ENCODE data around the gene CDH26.

CDH26 gene

DNA sequence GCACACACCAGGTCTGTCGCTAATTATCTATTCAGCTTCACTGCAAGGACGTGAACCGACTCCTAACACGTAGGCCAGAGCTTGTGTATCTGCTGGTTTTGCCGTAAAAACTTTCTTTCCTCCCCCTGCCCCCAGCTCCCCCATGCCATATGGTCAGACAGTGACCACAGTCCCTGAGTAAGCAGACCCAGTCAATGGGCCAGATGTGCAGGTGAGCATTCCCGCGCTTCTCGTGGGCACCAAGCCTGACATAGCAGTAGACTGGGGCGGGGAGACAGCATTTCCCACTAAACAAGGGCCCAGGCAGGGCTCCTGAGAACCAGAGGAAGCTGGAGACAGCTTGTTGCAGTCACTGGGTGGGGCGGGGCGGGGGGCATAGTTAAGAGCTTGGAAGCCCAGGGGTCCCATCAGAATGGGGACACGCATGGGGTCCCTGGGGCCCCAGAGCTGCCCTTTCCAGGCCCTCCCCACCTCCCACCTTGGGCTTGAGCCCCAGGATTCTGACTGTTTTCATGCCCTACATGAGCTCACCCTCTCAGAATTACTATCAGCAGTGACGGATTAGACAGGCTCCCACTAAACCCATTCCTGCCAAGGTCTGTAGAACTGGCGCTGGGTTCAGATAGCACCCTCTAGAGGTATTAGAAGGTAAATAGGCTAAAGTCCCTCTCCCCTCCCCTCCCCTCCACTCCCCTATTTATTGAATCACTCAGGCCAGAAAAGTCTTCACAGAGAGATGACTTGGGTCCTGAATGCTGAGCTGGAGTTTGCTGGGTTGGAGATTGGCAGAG lies 51.8 kb downstream of the CDH26 start:
- no peak overlapping the region for H3K9ac ChIP-seq (ENCODE audit: low read depth in 1 of 2, low read length in 2 of 2)
- no peaks in the 10 kb centered on the region for H3K36me3 ChIP-seq (ENCODE audit: control insufficient read depth in 2 of 2, insufficient read depth in 2 of 2, low read length in 2 of 2)
- no peak overlapping the region for H3K4me3 ChIP-seq (ENCODE audit: low read length in 2 of 2)
- H3K27ac ChIP-seq (ENCODE audit: low read depth in 2 of 2, low read length in 2 of 2), result no peak overlapping the region
- H3K27me3 ChIP-seq (ENCODE audit: control insufficient read depth in 2 of 2, insufficient read depth in 2 of 2, low read length in 2 of 2), result no peaks in the 10 kb centered on the region
- no peaks in the 10 kb centered on the region for H3K4me1 ChIP-seq (ENCODE audit: control insufficient read depth in 2 of 2, insufficient read depth in 2 of 2, low read length in 2 of 2)
- H3K9me3 ChIP-seq (ENCODE audit: control insufficient read depth in 2 of 2, low read length in 2 of 2), result no peaks in the 10 kb centered on the region

DNA sequence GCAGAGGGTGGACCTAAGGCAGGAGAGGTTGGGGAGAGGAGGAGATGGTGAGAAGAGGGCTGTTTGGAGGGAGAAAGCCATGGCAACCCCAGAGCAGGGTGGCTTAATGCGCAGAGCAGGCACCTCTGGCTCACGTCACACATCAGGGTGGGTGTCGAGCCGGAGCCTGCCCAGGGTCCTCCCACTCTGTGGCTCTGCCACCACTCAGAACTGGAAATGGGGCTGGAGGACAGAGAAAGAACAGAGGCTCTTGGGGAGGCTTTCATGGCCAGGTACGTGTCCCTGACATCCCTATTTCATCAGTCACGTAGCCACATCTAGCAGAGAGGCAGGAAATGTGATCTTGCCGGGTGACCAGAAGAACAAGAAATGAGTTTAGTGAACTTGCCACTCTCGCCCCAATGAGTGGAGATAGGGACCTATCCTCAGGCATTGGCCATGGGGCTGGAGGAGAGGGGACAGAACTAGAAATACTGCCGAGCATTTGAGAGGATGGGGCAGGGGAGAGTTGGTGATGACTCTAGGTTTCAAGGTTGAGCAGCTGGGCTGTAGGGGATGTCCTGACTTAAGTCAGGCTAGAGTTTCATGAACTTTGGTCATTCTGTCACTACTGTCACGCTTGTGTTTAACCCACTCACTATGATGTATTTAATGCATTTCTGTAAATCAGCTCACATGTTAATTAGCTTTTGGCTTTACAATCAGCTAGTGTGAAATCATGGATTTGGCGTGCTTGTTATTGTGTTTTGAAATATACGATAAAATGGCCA lies 52.7 kb downstream of the CDH26 start:
- no peaks in the 10 kb centered on the region for H3K4me1 ChIP-seq (ENCODE audit: control insufficient read depth in 2 of 2, insufficient read depth in 2 of 2, low read length in 2 of 2)
- no peak overlapping the region for H3K4me3 ChIP-seq (ENCODE audit: low read length in 2 of 2)
- no peak overlapping the region for H3K27ac ChIP-seq (ENCODE audit: low read depth in 2 of 2, low read length in 2 of 2)
- no peak overlapping the region for H3K9ac ChIP-seq (ENCODE audit: low read depth in 1 of 2, low read length in 2 of 2)
- H3K9me3 ChIP-seq (ENCODE audit: control insufficient read depth in 2 of 2, low read length in 2 of 2), result no peaks in the 10 kb centered on the region
- no peaks in the 10 kb centered on the region for H3K27me3 ChIP-seq (ENCODE audit: control insufficient read depth in 2 of 2, insufficient read depth in 2 of 2, low read length in 2 of 2)
- no peaks in the 10 kb centered on the region for H3K36me3 ChIP-seq (ENCODE audit: control insufficient read depth in 2 of 2, insufficient read depth in 2 of 2, low read length in 2 of 2)

DNA sequence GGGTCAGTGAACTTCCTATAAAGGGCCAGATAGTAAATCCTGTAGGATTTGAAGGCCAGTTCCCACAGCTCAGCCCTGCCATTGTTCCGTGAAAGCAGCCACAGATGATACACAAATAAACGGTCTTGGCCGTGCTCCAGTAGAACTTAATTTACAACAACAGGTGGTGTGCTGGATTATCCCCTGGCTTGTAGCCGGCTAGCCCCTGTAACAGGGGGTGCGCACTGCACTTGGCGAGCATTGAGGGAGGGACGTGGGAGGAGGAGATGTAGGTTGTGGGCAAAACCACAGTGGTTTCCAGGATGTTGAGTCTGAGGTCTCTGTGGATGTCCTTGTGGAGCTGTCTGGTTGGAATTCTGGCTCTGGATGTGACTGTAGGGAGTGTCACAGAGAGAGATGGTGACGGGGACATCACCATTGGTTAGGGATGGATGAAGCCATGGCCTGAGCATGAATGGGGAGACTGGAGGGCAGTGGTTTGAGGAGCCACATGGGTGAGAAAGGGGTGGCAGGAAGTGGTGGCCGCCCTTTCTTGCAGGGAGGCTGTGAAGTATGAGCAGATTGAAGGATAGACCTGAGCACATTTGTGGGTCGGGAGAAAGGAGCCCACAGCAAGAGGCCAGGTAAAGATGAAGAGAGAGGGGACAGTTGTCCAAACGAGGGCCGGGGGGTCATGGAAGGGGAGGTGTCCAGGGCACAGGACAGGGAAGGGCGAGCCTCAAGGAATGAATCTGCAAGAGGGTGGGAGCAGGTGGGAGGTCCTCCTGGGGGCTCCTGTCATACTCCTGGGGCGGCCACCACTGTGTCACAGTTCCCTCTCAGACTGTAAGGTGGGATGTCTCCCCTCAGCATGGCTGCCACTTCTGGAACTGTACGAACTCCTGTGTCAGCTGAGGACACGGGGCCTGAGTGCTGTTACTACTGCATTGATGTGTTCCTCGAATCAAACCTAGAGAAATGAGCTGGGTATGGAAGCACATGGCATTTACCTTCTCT lies 53.6 kb downstream of the CDH26 start:
- no peaks in the 10 kb centered on the region for H3K36me3 ChIP-seq (ENCODE audit: control insufficient read depth in 2 of 2, insufficient read depth in 2 of 2, low read length in 2 of 2)
- H3K4me1 ChIP-seq (ENCODE audit: control insufficient read depth in 2 of 2, insufficient read depth in 2 of 2, low read length in 2 of 2), result no peaks in the 10 kb centered on the region
- H3K27ac ChIP-seq (ENCODE audit: low read depth in 2 of 2, low read length in 2 of 2), result no peak overlapping the region
- no peaks in the 10 kb centered on the region for H3K9me3 ChIP-seq (ENCODE audit: control insufficient read depth in 2 of 2, low read length in 2 of 2)
- no peak overlapping the region for H3K9ac ChIP-seq (ENCODE audit: low read depth in 1 of 2, low read length in 2 of 2)
- H3K27me3 ChIP-seq (ENCODE audit: control insufficient read depth in 2 of 2, insufficient read depth in 2 of 2, low read length in 2 of 2), result no peaks in the 10 kb centered on the region
- H3K4me3 ChIP-seq (ENCODE audit: low read length in 2 of 2), result no peak overlapping the region

DNA sequence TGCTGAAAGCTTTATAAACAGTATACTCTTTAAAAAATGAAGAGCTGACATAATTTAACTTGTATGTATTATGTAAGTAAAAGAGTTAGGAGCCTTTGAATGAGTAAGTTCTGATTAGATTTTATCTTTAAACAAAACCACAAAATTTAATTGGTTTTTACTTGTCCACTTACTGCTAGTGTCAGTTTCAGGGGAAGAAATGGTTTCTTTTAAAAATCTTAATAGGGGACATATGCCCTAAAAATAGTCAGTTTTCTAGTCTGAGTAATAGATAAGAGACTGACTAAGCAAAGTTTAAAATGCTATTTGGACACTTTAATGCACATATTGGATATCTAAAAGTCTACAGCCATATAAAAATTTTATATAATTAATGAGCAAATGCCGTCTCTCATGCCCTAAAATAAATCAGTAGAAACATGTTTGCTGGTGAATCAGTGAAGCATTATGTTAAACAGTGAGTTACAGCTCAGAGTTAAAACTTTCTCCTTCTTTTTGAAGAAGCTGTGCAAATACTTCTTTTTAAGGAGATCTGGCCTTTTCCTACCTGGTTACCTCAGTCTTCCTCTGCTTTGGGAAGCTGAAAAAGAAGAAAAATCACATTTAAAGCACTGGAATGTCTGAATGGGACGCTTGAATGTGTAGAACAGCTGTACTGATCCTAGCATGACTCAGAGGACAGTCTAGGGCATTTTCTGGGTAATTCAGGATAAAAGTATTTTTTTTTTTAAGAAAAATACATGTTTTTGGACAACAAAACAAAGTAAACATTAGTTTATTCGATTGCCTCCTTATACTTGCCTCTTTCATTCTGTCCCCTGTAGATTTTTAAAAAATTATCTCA lies 55.3 kb downstream of the CDH26 start:
- no peak overlapping the region for H3K27ac ChIP-seq (ENCODE audit: low read depth in 2 of 2, low read length in 2 of 2)
- H3K9ac ChIP-seq (ENCODE audit: low read depth in 1 of 2, low read length in 2 of 2), result no peak overlapping the region
- no peak overlapping the region for H3K4me3 ChIP-seq (ENCODE audit: low read length in 2 of 2)
- H3K36me3 ChIP-seq (ENCODE audit: control insufficient read depth in 2 of 2, insufficient read depth in 2 of 2, low read length in 2 of 2), result no peaks in the 10 kb centered on the region
- H3K27me3 ChIP-seq (ENCODE audit: control insufficient read depth in 2 of 2, insufficient read depth in 2 of 2, low read length in 2 of 2), result no peaks in the 10 kb centered on the region
- no peaks in the 10 kb centered on the region for H3K9me3 ChIP-seq (ENCODE audit: control insufficient read depth in 2 of 2, low read length in 2 of 2)
- no peaks in the 10 kb centered on the region for H3K4me1 ChIP-seq (ENCODE audit: control insufficient read depth in 2 of 2, insufficient read depth in 2 of 2, low read length in 2 of 2)

DNA sequence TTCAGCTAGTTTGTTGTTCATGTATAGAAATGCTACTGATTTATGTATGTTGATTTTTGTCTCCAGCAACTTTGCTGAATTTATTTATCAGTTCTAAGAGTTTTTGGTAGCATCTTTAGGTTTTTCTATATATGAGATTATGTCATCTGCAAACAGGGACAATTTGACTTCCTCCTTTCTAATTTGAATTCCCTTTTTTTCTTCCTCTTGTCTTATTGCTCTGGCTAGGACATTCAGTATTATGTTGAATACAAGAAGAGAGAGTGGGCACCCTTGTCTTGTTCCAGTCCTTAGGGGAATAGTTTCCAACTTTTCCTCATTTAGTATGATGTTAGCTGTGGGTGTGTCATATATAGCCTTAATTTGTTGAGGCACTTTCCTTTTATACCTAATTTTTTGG lies 58.2 kb downstream of the CDH26 start:
- no peaks in the 10 kb centered on the region for H3K9me3 ChIP-seq (ENCODE audit: control insufficient read depth in 2 of 2, low read length in 2 of 2)

DNA sequence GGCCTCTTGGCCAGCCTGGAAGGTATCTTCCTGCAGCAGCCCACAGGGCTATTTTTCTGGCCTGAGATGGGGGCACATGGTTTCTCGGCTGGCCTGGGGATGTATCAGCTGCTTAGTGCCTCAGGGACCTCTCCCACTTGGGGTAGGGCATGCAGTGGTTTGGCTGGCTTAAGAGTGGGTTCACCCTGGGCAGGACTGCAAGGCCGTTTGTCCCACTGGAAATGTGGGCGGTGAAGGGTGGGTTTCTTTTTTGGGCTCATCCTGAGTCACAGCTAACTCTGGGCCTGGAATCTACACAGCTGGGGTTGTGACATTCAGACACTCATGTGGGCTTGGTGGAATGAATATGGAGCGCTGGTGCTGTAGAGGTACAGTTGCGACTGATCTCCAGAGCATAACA lies 62.0 kb downstream of the CDH26 start:
- H3K9me3 ChIP-seq (ENCODE audit: control insufficient read depth in 2 of 2, low read length in 2 of 2), result no peaks in the 10 kb centered on the region
- no peaks in the 10 kb centered on the region for H3K27me3 ChIP-seq (ENCODE audit: control insufficient read depth in 2 of 2, insufficient read depth in 2 of 2, low read length in 2 of 2)
- no peaks in the 10 kb centered on the region for H3K36me3 ChIP-seq (ENCODE audit: control insufficient read depth in 2 of 2, insufficient read depth in 2 of 2, low read length in 2 of 2)
- no peak overlapping the region for H3K4me3 ChIP-seq (ENCODE audit: low read length in 2 of 2)
- no peak overlapping the region for H3K27ac ChIP-seq (ENCODE audit: low read depth in 2 of 2, low read length in 2 of 2)
- no peak overlapping the region for H3K9ac ChIP-seq (ENCODE audit: low read depth in 1 of 2, low read length in 2 of 2)
- H3K4me1 ChIP-seq (ENCODE audit: control insufficient read depth in 2 of 2, insufficient read depth in 2 of 2, low read length in 2 of 2), result no peaks in the 10 kb centered on the region

More for the DNA sequence above, 58.2 kb downstream of the CDH26 start:
- H3K36me3 ChIP-seq (ENCODE audit: control insufficient read depth in 2 of 2, insufficient read depth in 2 of 2, low read length in 2 of 2), result no peaks in the 10 kb centered on the region
- no peaks in the 10 kb centered on the region for H3K4me1 ChIP-seq (ENCODE audit: control insufficient read depth in 2 of 2, insufficient read depth in 2 of 2, low read length in 2 of 2)
- H3K4me3 ChIP-seq (ENCODE audit: low read length in 2 of 2), result no peak overlapping the region
- no peak overlapping the region for H3K27ac ChIP-seq (ENCODE audit: low read depth in 2 of 2, low read length in 2 of 2)
- H3K9ac ChIP-seq (ENCODE audit: low read depth in 1 of 2, low read length in 2 of 2), result no peak overlapping the region
- H3K27me3 ChIP-seq (ENCODE audit: control insufficient read depth in 2 of 2, insufficient read depth in 2 of 2, low read length in 2 of 2), result no peaks in the 10 kb centered on the region

GRCh38 chr20:60021104-60021503 lies 62.9 kb downstream of the CDH26 start:
- Histone ChIP-seq H3K4me3 (ENCODE audit: low read length in 2 of 2) (no peak overlapping the region), H3K36me3 (ENCODE audit: control insufficient read depth in 2 of 2, insufficient read depth in 2 of 2, low read length in 2 of 2) (no peaks in the 10 kb centered on the region), H3K27me3 (ENCODE audit: control insufficient read depth in 2 of 2, insufficient read depth in 2 of 2, low read length in 2 of 2) (no peaks in the 10 kb centered on the region), H3K4me1 (ENCODE audit: control insufficient read depth in 2 of 2, insufficient read depth in 2 of 2, low read length in 2 of 2) (no peaks in the 10 kb centered on the region), H3K9ac (ENCODE audit: low read depth in 1 of 2, low read length in 2 of 2) (no peak overlapping the region), H3K27ac (ENCODE audit: low read depth in 2 of 2, low read length in 2 of 2) (no peak overlapping the region), H3K9me3 (ENCODE audit: control insufficient read depth in 2 of 2, low read length in 2 of 2) (no peaks in the 10 kb centered on the region)

GRCh38 chr20:60022849-60023248 lies 64.6 kb downstream of the CDH26 start:
- Histone ChIP-seq H3K9ac (ENCODE audit: low read depth in 1 of 2, low read length in 2 of 2) (no peak overlapping the region), H3K9me3 (ENCODE audit: control insufficient read depth in 2 of 2, low read length in 2 of 2) (no peaks in the 10 kb centered on the region), H3K4me3 (ENCODE audit: low read length in 2 of 2) (no peak overlapping the region), H3K27me3 (ENCODE audit: control insufficient read depth in 2 of 2, insufficient read depth in 2 of 2, low read length in 2 of 2) (no peaks in the 10 kb centered on the region), H3K4me1 (ENCODE audit: control insufficient read depth in 2 of 2, insufficient read depth in 2 of 2, low read length in 2 of 2) (no peaks in the 10 kb centered on the region), H3K27ac (ENCODE audit: low read depth in 2 of 2, low read length in 2 of 2) (no peak overlapping the region), H3K36me3 (ENCODE audit: control insufficient read depth in 2 of 2, insufficient read depth in 2 of 2, low read length in 2 of 2) (no peaks in the 10 kb centered on the region)

DNA sequence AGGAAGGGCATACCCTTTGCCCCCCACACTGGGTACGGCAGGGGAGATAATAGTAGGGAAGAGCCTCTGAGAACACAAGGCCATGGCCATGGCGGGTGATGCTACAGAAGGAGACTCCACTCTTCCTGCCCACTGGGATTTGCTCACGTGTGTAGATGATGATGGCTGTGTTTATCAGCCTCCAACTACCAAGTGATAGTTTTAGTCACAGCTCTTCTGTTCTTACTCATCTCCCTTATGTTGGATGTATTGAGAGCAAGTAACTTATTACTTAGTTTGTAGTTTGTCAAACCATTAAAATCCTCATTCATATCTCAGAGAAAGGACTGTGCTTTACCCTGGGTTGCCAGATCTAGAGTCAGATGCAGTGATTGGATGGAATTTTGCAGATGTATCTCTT lies 66.0 kb downstream of the CDH26 start:
- H3K9ac ChIP-seq (ENCODE audit: low read depth in 1 of 2, low read length in 2 of 2), result no peak overlapping the region
- no peaks in the 10 kb centered on the region for H3K9me3 ChIP-seq (ENCODE audit: control insufficient read depth in 2 of 2, low read length in 2 of 2)

More for the DNA sequence above, 66.0 kb downstream of the CDH26 start:
- H3K27me3 ChIP-seq (ENCODE audit: control insufficient read depth in 2 of 2, insufficient read depth in 2 of 2, low read length in 2 of 2), result no peaks in the 10 kb centered on the region
- no peak overlapping the region for H3K4me3 ChIP-seq (ENCODE audit: low read length in 2 of 2)
- no peak overlapping the region for H3K27ac ChIP-seq (ENCODE audit: low read depth in 2 of 2, low read length in 2 of 2)
- no peaks in the 10 kb centered on the region for H3K4me1 ChIP-seq (ENCODE audit: control insufficient read depth in 2 of 2, insufficient read depth in 2 of 2, low read length in 2 of 2)
- H3K36me3 ChIP-seq (ENCODE audit: control insufficient read depth in 2 of 2, insufficient read depth in 2 of 2, low read length in 2 of 2), result no peaks in the 10 kb centered on the region

Data from mucosa of rectum (tissue), 2 donors.